ENCODE data around the gene RPP40. TPM values are rescaled to one million over a fixed set of nuclear protein-coding genes. Genes with fewer than 3 reads are reported as not detected.
A peak's percentile ranks its signal among the peaks of the same experiment; 100 is the strongest.

The RPP40 gene
- total and polyA plus RNA-seq, 2 of the 13 experiments (the other 11 are each of a cell fraction or from before 2014, with no cell fraction given): 18.0 to 41.2 TPM

DNA sequence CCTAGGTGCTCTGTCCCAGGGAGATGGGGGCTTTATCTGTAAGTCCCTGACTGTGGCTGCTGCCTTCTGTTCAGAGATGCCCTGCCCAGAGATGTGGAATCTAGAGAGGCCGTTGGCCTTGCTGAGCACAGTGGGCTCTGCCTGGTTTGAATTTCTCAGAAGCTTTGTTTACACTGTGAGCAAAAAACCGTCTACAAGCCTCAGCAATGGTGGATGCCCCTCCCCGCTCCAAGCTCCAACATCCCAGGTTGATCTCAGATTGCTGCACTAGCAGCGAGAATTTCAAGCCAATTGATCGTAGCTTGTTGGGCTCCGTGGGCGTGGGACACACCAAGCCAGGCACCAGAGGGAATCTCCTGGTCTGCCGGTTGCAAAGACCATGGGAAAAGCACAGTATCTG, 16.3 kb upstream of the RPP40 start (continued):
- TF ChIP-seq ARID5B (CRISPR knock-in tag; IDR thresholded peaks at IDR 0.05) (peak; percentile 18; the same call in 1 of the 2 replicates), ZSCAN29 (CRISPR knock-in tag; conservative IDR thresholded peaks at IDR 0.05) (peak; percentile 76; the same call in 1 of the 2 replicates), POGZ (CRISPR knock-in tag; IDR thresholded peaks at IDR 0.05) (0 out of 2 replicates have a peak, but pooled peaks have one; percentile 17), FOXA1 (IDR thresholded peaks at IDR 0.05) (no peak), FOXA1 (CRISPR knock-in tag; IDR thresholded peaks at IDR 0.05) (peak; percentile 46; the same call in 1 of the 2 replicates), ZNF501 (CRISPR knock-in tag; IDR thresholded peaks at IDR 0.05) (0 out of 2 replicates have a peak, but pooled peaks have one; percentile 16), ZMYM4 (CRISPR knock-in tag; IDR thresholded peaks at IDR 0.05) (peak; percentile 65), PRPF4 (IDR thresholded peaks at IDR 0.05; ENCODE audit: low read depth, low read length, poor library complexity, severe bottlenecking) (no peak), ZNF331 (CRISPR knock-in tag; IDR thresholded peaks at IDR 0.05) (peak; percentile 36; the same call in 1 of the 2 replicates), STAT5B (CRISPR knock-in tag; IDR thresholded peaks at IDR 0.05) (no peak), FOXA3 (CRISPR knock-in tag; IDR thresholded peaks at IDR 0.05) (peak; percentile 61)
- TF ChIP-seq, protein P1, sequence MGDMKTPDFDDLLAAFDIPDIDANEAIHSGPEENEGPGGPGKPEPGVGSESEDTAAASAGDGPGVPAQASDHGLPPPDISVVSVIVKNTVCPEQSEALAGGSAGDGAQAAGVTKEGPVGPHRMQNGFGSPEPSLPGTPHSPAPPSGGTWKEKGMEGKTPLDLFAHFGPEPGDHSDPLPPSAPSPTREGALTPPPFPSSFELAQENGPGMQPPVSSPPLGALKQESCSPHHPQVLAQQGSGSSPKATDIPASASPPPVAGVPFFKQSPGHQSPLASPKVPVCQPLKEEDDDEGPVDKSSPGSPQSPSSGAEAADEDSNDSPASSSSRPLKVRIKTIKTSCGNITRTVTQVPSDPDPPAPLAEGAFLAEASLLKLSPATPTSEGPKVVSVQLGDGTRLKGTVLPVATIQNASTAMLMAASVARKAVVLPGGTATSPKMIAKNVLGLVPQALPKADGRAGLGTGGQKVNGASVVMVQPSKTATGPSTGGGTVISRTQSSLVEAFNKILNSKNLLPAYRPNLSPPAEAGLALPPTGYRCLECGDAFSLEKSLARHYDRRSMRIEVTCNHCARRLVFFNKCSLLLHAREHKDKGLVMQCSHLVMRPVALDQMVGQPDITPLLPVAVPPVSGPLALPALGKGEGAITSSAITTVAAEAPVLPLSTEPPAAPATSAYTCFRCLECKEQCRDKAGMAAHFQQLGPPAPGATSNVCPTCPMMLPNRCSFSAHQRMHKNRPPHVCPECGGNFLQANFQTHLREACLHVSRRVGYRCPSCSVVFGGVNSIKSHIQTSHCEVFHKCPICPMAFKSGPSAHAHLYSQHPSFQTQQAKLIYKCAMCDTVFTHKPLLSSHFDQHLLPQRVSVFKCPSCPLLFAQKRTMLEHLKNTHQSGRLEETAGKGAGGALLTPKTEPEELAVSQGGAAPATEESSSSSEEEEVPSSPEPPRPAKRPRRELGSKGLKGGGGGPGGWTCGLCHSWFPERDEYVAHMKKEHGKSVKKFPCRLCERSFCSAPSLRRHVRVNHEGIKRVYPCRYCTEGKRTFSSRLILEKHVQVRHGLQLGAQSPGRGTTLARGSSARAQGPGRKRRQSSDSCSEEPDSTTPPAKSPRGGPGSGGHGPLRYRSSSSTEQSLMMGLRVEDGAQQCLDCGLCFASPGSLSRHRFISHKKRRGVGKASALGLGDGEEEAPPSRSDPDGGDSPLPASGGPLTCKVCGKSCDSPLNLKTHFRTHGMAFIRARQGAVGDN (CRISPR knock-in tag; IDR thresholded peaks at IDR 0.05): peak; percentile 50
